Stomach smooth muscle (tissue), 2 donors: ENCODE results near the gene KBTBD8.

Experiments
- H3K27ac ChIP-seq: one replicate; pipeline ENCODE4 v1.7.0; 2013; ENCODE audit warnings: mild to moderate bottlenecking, low read length, inconsistent platforms
- H3K27me3 ChIP-seq, 2 donors: one replicate each; pipeline ENCODE4 v1.7.0; 2013; ENCODE audit warnings: low read length in 2 of 2; ENCODE audit not compliant: insufficient read depth in 2 of 2, control insufficient read depth in 1 of 2
- H3K36me3 ChIP-seq, 2 donors: one replicate each; pipeline ENCODE4 v1.7.0; 2013; ENCODE audit warnings: low read length in 2 of 2; ENCODE audit not compliant: control insufficient read depth in 2 of 2, insufficient read depth in 2 of 2
- H3K4me1 ChIP-seq: one replicate; pipeline ENCODE4 v1.7.0; 2013; ENCODE audit warnings: low read length; ENCODE audit not compliant: control insufficient read depth, insufficient read depth
- H3K4me3 ChIP-seq, 2 donors: one replicate each; pipeline ENCODE4 v1.7.0; 2013; ENCODE audit warnings: low read length in 2 of 2
- H3K9ac ChIP-seq, 2 donors: one replicate each; pipeline ENCODE4 v1.7.0; 2013; ENCODE audit warnings: low read length in 2 of 2, mild to moderate bottlenecking in 1 of 2
- H3K9me3 ChIP-seq, 2 donors: one replicate each; pipeline ENCODE4 v1.7.0; 2013; ENCODE audit warnings: low read length in 2 of 2; ENCODE audit not compliant: control insufficient read depth in 2 of 2
- donor health status: healthy.
- donor health status: Pancreatic carcinoma.

Gene KBTBD8

DNA sequence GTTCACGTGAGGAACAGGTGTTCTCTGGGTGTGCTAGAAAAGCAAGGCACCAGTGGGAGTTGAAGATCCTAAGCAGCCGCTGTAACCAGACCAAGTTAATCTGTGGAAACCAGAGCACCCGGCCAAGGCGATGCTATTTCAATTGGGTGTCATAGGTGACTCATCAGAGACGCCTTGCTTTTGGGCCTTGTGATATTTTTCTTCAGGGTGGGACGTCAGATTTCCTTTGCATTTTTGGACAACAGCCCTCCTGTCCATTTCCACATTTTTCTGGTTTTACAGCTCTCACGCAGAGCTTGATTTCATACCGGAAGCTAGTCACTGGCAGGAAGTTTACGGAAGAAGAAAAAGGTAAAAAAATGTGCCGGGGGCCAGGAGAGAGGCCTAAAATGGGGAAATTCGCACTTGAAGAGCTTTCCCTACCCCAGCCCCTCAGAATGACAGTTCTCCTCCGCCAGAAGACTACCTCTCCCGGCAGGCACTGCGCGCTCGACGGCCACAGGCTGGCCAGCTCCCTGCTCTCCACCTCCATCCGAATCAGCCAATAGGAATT, 471 bp upstream of the KBTBD8 start:
- H3K4me3 ChIP-seq = peak overlapping the region; percentile 62 to 69
- peaks cover 12% of the 10 kb centered on the region for H3K4me1 ChIP-seq
- no peaks in the 10 kb centered on the region for H3K9me3 ChIP-seq
- H3K9ac ChIP-seq = peak overlapping the region; percentile 7 to 13
- H3K27me3 ChIP-seq = no peaks in the 10 kb centered on the region
- no peak overlapping the region for H3K27ac ChIP-seq
- H3K36me3 ChIP-seq = no peaks in the 10 kb centered on the region

DNA sequence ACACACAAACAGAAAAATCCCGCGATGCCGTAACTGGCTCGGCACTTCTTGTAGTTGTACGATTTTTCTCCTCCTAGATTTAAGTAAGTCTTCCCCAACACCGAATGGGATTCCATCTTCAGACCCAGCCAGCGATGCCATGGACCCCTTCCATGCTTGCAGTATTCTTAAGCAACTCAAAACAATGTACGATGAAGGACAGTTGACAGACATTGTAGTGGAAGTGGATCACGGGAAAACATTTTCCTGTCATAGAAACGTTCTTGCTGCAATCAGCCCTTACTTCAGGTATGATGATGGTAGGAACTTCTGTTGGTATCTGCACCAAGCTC, 763 bp downstream of the KBTBD8 start:
- H3K9ac ChIP-seq = peak overlapping the region; percentile 62 to 66
- no peaks in the 10 kb centered on the region for H3K27me3 ChIP-seq
- no peaks in the 10 kb centered on the region for H3K9me3 ChIP-seq
- peaks cover 4% of the 10 kb centered on the region in 2 donors for H3K36me3 ChIP-seq
- H3K27ac ChIP-seq = peak overlapping the region; percentile 25
- H3K4me3 ChIP-seq = peak overlapping the region; percentile 81 to 84
- peaks cover 12% of the 10 kb centered on the region for H3K4me1 ChIP-seq

DNA sequence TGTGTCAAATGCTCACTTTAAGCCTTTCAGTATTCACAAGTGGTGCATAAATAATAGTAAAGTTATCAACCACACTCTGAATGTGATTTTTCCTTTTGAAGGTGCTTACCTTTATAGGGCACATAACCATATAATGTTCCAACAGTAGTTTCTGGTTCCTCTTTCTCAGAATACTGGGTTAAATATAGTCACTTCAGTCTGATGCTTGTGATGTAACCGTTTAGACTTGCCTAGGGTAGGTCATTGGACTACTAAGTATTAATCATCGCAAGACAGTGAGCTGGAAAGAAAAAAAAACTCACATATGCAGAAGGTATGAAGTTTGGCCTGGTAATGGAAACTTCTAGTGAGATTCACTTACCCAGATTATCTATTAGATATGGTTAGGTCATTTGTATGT, 1.9 kb downstream of the KBTBD8 start:
- no peak overlapping the region for H3K27ac ChIP-seq
- H3K36me3 ChIP-seq = peaks cover 4 to 7% of the 10 kb centered on the region in 2 donors
- no peaks in the 10 kb centered on the region for H3K9me3 ChIP-seq
- H3K4me3 ChIP-seq = no peak overlapping the region
- no peak overlapping the region for H3K9ac ChIP-seq
- peaks cover 12% of the 10 kb centered on the region for H3K4me1 ChIP-seq
- no peaks in the 10 kb centered on the region for H3K27me3 ChIP-seq

DNA sequence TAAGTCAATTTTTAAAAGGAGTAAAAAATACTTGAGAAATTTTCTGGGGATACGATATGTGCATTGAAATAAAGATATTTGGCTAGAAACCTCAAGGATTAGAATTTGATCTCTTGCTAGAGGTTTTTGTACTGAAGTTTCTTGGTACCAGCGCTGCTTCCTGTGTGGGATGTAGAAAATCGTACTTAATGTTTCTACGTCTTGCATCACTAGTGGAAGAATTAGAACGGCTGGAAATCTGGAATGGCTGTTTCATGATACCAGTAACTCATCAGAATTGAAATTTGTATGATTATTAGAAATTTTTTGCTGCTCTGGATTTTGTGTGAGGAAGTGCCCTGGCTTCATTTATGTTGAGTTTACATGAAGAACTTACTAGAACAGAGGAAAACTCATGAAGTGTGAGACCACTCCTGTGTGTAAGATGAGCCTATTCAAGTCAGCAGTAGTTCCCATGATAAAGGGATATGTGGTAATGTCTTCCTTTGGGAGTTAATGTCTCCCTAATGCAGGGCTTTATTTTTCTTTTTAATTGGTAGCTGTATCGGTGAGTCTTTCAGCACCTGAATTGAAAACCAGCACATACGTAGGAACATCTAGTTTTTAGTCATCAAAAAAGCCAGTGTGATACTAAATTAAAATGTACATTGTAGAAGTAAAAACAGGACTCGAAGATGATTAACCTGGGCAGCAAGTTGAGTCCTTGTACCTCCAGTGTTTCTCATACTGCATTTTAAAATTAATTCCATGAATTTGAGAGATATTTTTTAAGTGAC, 3.2 kb downstream of the KBTBD8 start:
- no peaks in the 10 kb centered on the region for H3K27me3 ChIP-seq
- H3K27ac ChIP-seq = no peak overlapping the region
- no peaks in the 10 kb centered on the region for H3K9me3 ChIP-seq
- H3K4me1 ChIP-seq = peaks cover 12% of the 10 kb centered on the region
- no peak overlapping the region for H3K4me3 ChIP-seq
- peaks cover 4 to 7% of the 10 kb centered on the region in 2 donors for H3K36me3 ChIP-seq
- H3K9ac ChIP-seq = no peak overlapping the region

DNA sequence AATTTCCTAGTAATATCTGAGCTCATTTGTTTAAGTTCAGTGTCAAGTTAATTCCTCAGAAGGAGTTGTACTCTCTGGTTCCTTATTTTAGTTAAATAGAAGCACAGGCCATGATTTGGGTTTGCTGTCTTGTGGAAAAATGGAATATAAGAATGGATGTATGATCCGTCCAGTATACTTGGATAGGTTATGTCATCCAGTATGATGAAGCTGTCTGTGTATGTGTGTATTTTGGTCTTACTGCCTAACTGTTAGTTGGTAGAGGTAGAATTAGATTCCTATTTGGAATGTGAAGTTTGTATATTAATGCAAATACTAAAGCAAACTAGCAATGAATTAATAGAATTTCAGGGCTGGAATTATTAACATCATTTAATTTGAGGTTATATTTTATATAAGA, 7.9 kb downstream of the KBTBD8 start:
- Histone ChIP-seq H3K27ac (no peak overlapping the region), H3K9ac (no peak overlapping the region), H3K36me3 (peaks cover 7% of the 10 kb centered on the region in 2 donors), H3K4me3 (no peak overlapping the region), H3K4me1 (no peaks in the 10 kb centered on the region), H3K9me3 (no peaks in the 10 kb centered on the region), H3K27me3 (no peaks in the 10 kb centered on the region)

DNA sequence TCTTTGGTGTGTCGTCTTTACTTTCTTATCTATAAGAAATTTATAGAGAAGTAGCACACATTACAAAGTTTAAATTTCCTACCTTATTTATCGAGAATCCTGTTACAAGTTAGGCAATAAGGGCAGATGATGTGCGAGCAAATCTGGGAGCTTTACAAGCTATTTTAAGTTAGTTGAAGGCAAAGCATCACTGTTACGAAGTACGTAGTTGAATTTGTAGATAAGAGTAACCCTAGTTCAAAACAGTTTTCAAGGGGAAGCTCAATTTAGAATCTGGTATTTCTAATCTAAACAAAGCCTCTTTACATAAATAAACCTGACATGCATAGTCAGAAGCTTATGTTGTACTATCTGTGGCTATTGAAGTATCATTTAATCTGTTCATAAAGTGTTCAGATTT, 8.4 kb downstream of the KBTBD8 start:
- H3K27me3 ChIP-seq = no peaks in the 10 kb centered on the region
- H3K9ac ChIP-seq = no peak overlapping the region
- H3K4me1 ChIP-seq = no peaks in the 10 kb centered on the region
- peaks cover 7% of the 10 kb centered on the region in 2 donors for H3K36me3 ChIP-seq
- no peaks in the 10 kb centered on the region for H3K9me3 ChIP-seq
- H3K27ac ChIP-seq = no peak overlapping the region
- no peak overlapping the region for H3K4me3 ChIP-seq

DNA sequence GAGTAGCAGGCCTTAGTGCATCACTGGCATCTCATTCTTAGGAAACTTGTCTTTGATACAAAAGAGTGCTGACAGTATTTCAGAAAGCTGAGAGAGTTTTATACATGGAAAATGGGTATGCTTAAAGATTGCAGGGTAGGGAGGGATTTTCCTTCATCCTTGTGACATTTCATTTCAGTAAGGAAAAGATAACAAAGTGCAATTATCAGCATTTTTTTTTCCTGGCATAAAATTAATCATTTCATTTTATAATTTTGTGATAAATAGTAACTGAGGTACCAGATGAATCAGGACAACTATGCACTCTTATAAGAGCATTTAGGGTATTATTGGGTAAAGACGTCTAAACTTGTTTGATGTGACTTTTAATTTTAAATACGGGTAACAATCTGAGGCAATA, 10.3 kb downstream of the KBTBD8 start:
- Histone ChIP-seq H3K27me3 (no peaks in the 10 kb centered on the region), H3K9me3 (no peaks in the 10 kb centered on the region), H3K4me3 (no peak overlapping the region), H3K27ac (no peak overlapping the region), H3K36me3 (peaks cover 5 to 7% of the 10 kb centered on the region in 2 donors), H3K4me1 (no peaks in the 10 kb centered on the region), H3K9ac (no peak overlapping the region)

DNA sequence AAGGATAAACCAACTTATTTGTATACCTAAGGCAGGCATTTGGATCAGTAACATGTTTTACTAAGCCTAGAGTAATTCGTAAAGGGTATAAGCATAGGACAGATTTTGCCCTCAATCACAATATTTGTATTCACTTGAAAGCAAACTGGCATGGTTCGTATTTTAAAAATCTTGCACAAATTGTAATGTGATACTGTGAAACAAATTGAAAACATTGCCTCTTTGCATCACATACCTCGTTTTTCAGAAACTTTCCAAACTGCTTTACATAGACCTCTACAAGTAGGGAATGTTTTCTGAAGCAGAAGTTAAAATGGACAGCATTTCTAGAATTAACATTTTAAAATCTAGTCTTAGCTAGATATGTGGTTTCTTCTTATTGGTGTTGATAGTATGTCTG, 11.6 kb downstream of the KBTBD8 start:
- no peaks in the 10 kb centered on the region for H3K27me3 ChIP-seq
- no peak overlapping the region for H3K9ac ChIP-seq
- peaks cover 0 to 4% of the 10 kb centered on the region in 2 donors for H3K36me3 ChIP-seq
- H3K4me3 ChIP-seq = no peak overlapping the region
- no peak overlapping the region for H3K27ac ChIP-seq
- H3K4me1 ChIP-seq = no peaks in the 10 kb centered on the region
- no peaks in the 10 kb centered on the region for H3K9me3 ChIP-seq

DNA sequence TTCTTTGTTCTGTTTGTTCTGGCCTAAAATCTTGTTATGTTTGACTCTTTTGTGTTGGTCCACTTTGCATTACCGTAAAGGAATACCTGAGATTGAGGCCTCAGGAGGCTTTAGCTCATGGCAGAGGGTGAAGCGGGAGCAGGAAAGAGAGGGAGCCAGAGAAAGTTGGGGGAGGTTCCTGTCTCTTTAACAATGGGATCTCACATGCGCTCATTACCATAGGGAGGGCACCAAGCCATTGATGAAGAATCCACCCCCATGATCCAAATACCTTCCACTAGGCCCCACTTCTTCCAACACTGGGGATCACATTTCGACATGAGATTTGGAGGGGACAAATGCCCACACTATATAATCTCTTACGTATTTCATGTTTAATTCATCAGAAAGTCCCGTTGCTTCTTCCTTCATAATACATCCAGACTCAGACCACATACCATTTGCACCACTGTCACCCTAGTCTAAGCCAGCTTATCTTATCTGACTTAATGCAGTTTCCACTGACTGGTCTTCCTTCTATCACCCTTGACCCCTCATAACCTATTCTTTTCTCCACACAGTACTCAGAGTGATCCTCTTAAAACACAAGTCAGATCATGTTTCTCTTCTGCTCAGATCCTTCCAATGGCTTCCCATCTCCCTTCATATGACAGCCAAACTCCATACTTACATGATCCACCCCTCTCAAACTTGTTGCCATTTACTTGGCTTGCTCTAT, 13.5 kb downstream of the KBTBD8 start:
- Histone ChIP-seq H3K4me1 (no peaks in the 10 kb centered on the region), H3K27ac (no peak overlapping the region), H3K4me3 (no peak overlapping the region), H3K9ac (no peak overlapping the region), H3K9me3 (no peaks in the 10 kb centered on the region), H3K36me3 (peaks cover 0 to 4% of the 10 kb centered on the region in 2 donors), H3K27me3 (no peaks in the 10 kb centered on the region)

DNA sequence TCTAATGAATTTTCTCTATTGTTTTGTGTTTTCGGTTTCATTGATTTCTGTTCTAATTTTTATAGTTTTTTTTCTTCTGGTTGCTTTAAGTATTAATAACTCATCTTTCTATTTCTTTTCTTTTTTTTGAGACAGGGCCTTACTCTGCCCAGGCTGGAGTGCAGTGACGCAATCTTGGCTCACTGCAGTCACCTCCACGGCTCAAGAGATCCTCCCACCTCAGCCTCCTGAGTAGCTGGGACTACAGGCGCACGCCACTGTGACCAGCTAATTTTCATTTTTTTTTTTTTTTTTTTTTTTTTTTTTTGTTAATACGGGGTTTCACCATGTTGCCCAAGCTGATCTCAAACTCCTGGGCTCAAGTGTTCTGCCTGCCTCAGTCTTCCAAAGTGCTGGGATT, 14.5 kb downstream of the KBTBD8 start:
- no peaks in the 10 kb centered on the region for H3K9me3 ChIP-seq

More for the DNA sequence above, 14.5 kb downstream of the KBTBD8 start:
- H3K4me3 ChIP-seq = no peak overlapping the region
- no peaks in the 10 kb centered on the region for H3K27me3 ChIP-seq
- no peak overlapping the region for H3K27ac ChIP-seq
- H3K4me1 ChIP-seq = no peaks in the 10 kb centered on the region
- no peak overlapping the region for H3K9ac ChIP-seq
- H3K36me3 ChIP-seq = peaks cover 0 to 4% of the 10 kb centered on the region in 2 donors
